ENCODE results near the gene ATP6V1G3. TPM values are rescaled to one million over a fixed set of nuclear protein-coding genes. Genes with fewer than 3 reads are reported as not detected.

ATP6V1G3 gene
- not detected in 2 replicates for total RNA-seq

GRCh38 chr1:198540580-198540979 lies at the start of gene ATP6V1G3:
ATP6V1G3 (minus strand) TSS chr1:198540680; CDS start chr1:198540650, 30 bp downstream.

Other genes with a start within 250 kb of the ATP6V1G3 start
- 0.29 TPM in 1 of 2 replicates, not detected in the other for gene PTPRC, start 98.4 kb upstream of the ATP6V1G3 start, total RNA-seq

All from placental pericyte (primary cell).